SK-N-SH (cell line): Measurements from ENCODE around the gene RSRC1. TPM values are rescaled to one million over a fixed set of nuclear protein-coding genes. Genes with fewer than 3 reads are reported as not detected.

Experiments used
- CTCF ChIA-PET: fragments of 300-600, 350-600 bp; formaldehyde crosslinking; extraction: SDS; loops from one replicate; lab custom pipeline; 2021; lab: Yijun Ruan, JAX
- POLR2A ChIA-PET: fragments of 350-600 bp; sonication (Branson Sonifier 250); formaldehyde crosslinking; extraction: SDS; loops from one replicate; lab custom pipeline; 2020; ENCODE audit warnings: antibody characterized with exemption, inconsistent platforms; lab: Yijun Ruan, JAX
- DNase-seq: peaks from one replicate; pipeline ENCODE4 v3.0.0; 2012
- H2AFZ ChIP-seq: fragments of 200-600 bp; sonication (generic); 2 replicates; pipeline ENCODE4 v1.8.1; 2016; ENCODE audit warnings: antibody characterized with exemption, mild to moderate bottlenecking, low read depth
- H3F3A ChIP-seq: fragments of 200-600 bp; sonication (generic); replicated peaks from 2 replicates; pipeline ENCODE3; 2016; ENCODE audit warnings: antibody characterized with exemption, mild to moderate bottlenecking; ENCODE audit not compliant: insufficient read depth
- H3K27ac ChIP-seq, 2 experiments: fragments of 200-500 bp in 1 of 2; fragments of 200-600 bp in 1 of 2; sonication (Bioruptor generic) in 1 of 2; sonication (generic), shearing (Covaris generic) in 1 of 2; 2 replicates each; pipeline versions ENCODE4 v1.5.1 to v1.6.1; 2014 to 2016; ENCODE audit warnings: low read depth in 2 of 2, inconsistent platforms in 1 of 2, low read length in 1 of 2, mild to moderate bottlenecking in 1 of 2, mixed read lengths in 1 of 2
- H3K27me3 ChIP-seq: fragments of 200-600 bp; sonication (generic), shearing (Covaris generic); 2 replicates; pipeline ENCODE4 v1.6.1; 2016; ENCODE audit warnings: mixed run types; ENCODE audit not compliant: insufficient read depth
- H3K36me3 ChIP-seq, 2 experiments: fragments of 200-500 bp in 1 of 2; fragments of 200-600 bp in 1 of 2; sonication (Bioruptor generic) in 1 of 2; sonication (generic) in 1 of 2; replicated peaks in 1 of 2; 2 replicates each; pipeline versions ENCODE3 to v1.5.1; 2014 to 2016; ENCODE audit warnings: low read length in 1 of 2, mild to moderate bottlenecking in 1 of 2; ENCODE audit not compliant: insufficient read depth in 2 of 2, control insufficient read depth in 1 of 2
- H3K4me1 ChIP-seq, 2 experiments: fragments of 200-500 bp in 1 of 2; fragments of 200-600 bp in 1 of 2; sonication (Bioruptor generic) in 1 of 2; sonication (generic), shearing (Covaris generic) in 1 of 2; 2 replicates each; pipeline versions ENCODE4 v1.5.1 to v1.6.1; 2014 to 2016; ENCODE audit warnings: low read depth in 1 of 2, low read length in 1 of 2, mixed run types in 1 of 2; ENCODE audit not compliant: insufficient read depth in 2 of 2, control insufficient read depth in 1 of 2
- H3K4me2 ChIP-seq: fragments of 200-600 bp; sonication (generic), shearing (Covaris generic); 2 replicates; pipeline ENCODE4 v1.6.1; 2017; ENCODE audit warnings: mixed run types
- H3K4me3 ChIP-seq, 2 experiments: fragments of 200-500 bp in 1 of 2; fragments of 200-600 bp in 1 of 2; sonication (Bioruptor generic) in 1 of 2; sonication (generic), shearing (Covaris generic) in 1 of 2; 2 replicates each; pipeline versions ENCODE4 v1.5.1 to v1.8.1; 2014 to 2016; ENCODE audit warnings: low read depth in 2 of 2, inconsistent platforms in 1 of 2, low read length in 1 of 2, mild to moderate bottlenecking in 1 of 2, mixed read lengths in 1 of 2, moderate library complexity in 1 of 2
- H3K79me2 ChIP-seq: fragments of 200-600 bp; sonication (generic); 2 replicates; pipeline ENCODE4 v1.8.1; 2017; ENCODE audit warnings: mild to moderate bottlenecking; ENCODE audit not compliant: insufficient read depth
- H3K9ac ChIP-seq: fragments of 200-600 bp; sonication (generic); 2 replicates; pipeline ENCODE4 v1.6.1; 2017; ENCODE audit warnings: mixed run types
- H3K9me2 ChIP-seq: fragments of 200-600 bp; sonication (generic); 2 replicates; pipeline ENCODE4 v1.6.1; 2017; ENCODE audit warnings: mixed run types
- H3K9me3 ChIP-seq: fragments of 200-600 bp; sonication (generic); 2 replicates; pipeline ENCODE4 v1.6.1; 2017; ENCODE audit warnings: mixed run types, mild to moderate bottlenecking, moderate library complexity
- H4K20me1 ChIP-seq: fragments of 200-600 bp; sonication (generic); 2 replicates; pipeline ENCODE4 v1.6.1; 2017; ENCODE audit warnings: mild to moderate bottlenecking, mixed run types; ENCODE audit not compliant: insufficient read depth
- ELF1 ChIP-seq: IDR thresholded peaks from 2 replicates; pipeline ENCODE4 v1.4.0; 2012
- EZH2phosphoT487 ChIP-seq: fragments of 200-600 bp; sonication (generic); IDR thresholded peaks from 2 replicates; pipeline ENCODE4 v1.6.1; 2017; ENCODE audit warnings: low read depth, mixed run types, mild to moderate bottlenecking, antibody characterized with exemption, moderate library complexity, borderline replicate concordance
- FOSL2 ChIP-seq: IDR thresholded peaks from 2 replicates; pipeline ENCODE4 v1.4.0; 2012; ENCODE audit warnings: low read depth, mild to moderate bottlenecking, moderate library complexity, borderline replicate concordance
- FOXM1 ChIP-seq: IDR thresholded peaks from 2 replicates; pipeline ENCODE4 v1.4.0; 2012; ENCODE audit warnings: low read depth, mild to moderate bottlenecking
- JUND ChIP-seq: IDR thresholded peaks from 2 replicates; pipeline ENCODE4 v1.4.0; 2012
- MXI1 ChIP-seq: IDR thresholded peaks from 2 replicates; pipeline ENCODE4 v1.6.1; 2012; ENCODE audit warnings: mild to moderate bottlenecking, low read depth, low read length, improper control_type of control experiment
- NRF1 ChIP-seq: IDR thresholded peaks from 2 replicates; pipeline ENCODE4 v1.6.1; 2012; ENCODE audit warnings: low read depth, mild to moderate bottlenecking, low read length
- POLR2AphosphoS5 ChIP-seq: IDR thresholded peaks from 2 replicates; pipeline ENCODE4 v1.6.1; 2012; ENCODE audit warnings: low read depth, low read length
- RAD21 ChIP-seq: IDR thresholded peaks from 2 replicates; pipeline ENCODE4 v1.6.1; 2012; ENCODE audit warnings: mild to moderate bottlenecking, low read length
- RFX5 ChIP-seq: IDR thresholded peaks from 2 replicates; pipeline ENCODE4 v1.6.1; 2012; ENCODE audit warnings: mild to moderate bottlenecking, improper control_type of control experiment, low read length
- RXRA ChIP-seq: IDR thresholded peaks from 2 replicates; pipeline ENCODE4 v1.4.0; 2012; ENCODE audit warnings: low read depth, mild to moderate bottlenecking, borderline replicate concordance
- SIN3A ChIP-seq: IDR thresholded peaks from 2 replicates; pipeline ENCODE4 v1.6.1; 2012; ENCODE audit warnings: low read depth, mild to moderate bottlenecking, low read length, moderate library complexity, borderline replicate concordance
- SMC3 ChIP-seq: IDR thresholded peaks from 2 replicates; pipeline ENCODE4 v1.6.1; 2012; ENCODE audit warnings: low read depth, low read length, improper control_type of control experiment
- TAF1 ChIP-seq: IDR thresholded peaks from 2 replicates; pipeline ENCODE4 v1.6.1; 2012; ENCODE audit warnings: low read depth, mild to moderate bottlenecking, low read length, moderate library complexity, borderline replicate concordance
- TCF12 ChIP-seq: IDR thresholded peaks from 2 replicates; pipeline ENCODE4 v1.4.0; 2012
- YY1 ChIP-seq: IDR thresholded peaks from 2 replicates; pipeline ENCODE4 v1.4.0; 2012; ENCODE audit warnings: low read depth, mild to moderate bottlenecking
- polyA plus RNA-seq, 3 experiments: library from polyadenylated mRNA; depleted of rRNA; stranded (reverse); fragments of >200 nt; gene quantifications; 2 replicates each; pipeline ENCODE4 v1.2.3, GENCODE V29; 2012
- TF ChIP-seq, protein P1 (sequence below): IDR thresholded peaks from 2 replicates; pipeline ENCODE4 v1.4.0; 2012; ENCODE audit warnings: low read depth, borderline replicate concordance
- TF ChIP-seq, protein P2 (sequence below): IDR thresholded peaks from 2 replicates; pipeline ENCODE4; 2012
- TF ChIP-seq, protein P3 (sequence below): fragments of 150-350 bp; IDR thresholded peaks from 2 replicates; pipeline ENCODE4 v1.6.1; 2016; ENCODE audit warnings: mild to moderate bottlenecking, low read depth, low read length

Gene RSRC1
- polyA plus RNA-seq, 1 of the 3 experiments (the other 2 are of a cell fraction) = 4.5 TPM

DNA sequence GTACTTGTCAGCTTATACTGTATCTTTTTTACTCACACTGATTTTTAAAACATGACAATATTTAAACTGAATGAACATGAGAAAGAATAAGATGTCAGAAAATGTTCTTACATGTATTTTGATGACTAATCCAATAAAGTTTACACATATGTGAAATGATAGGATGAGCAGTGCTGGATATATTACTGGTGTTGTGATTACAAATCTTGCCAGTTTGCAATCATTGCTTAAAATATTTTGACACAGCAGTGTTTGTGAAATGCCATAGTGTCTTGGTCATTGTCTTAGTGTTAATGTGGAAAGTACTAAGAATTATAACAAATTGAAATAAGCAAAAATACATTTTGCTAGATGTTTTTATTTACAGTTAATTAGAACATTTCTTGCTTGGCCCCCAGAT, 342.4 kb downstream of the RSRC1 start:
- Histone ChIP-seq H3K27ac (no peak overlapping the region), H3K4me1 (no peaks in the 10 kb centered on the region; a peak in 1 of 4 replicates), H3K27me3 (no peaks in the 10 kb centered on the region), H3F3A (peaks cover 4% of the 10 kb centered on the region), H2AFZ (no peak overlapping the region), H3K4me2 (no peak overlapping the region), H3K9ac (no peak overlapping the region), H3K9me3 (no peaks in the 10 kb centered on the region), H4K20me1 (no peaks in the 10 kb centered on the region), H3K36me3 (no peaks in the 10 kb centered on the region), H3K4me3 (no peak overlapping the region), H3K79me2 (no peaks in the 10 kb centered on the region), H3K9me2 (no peaks in the 10 kb centered on the region; the same call in 1 of the 2 replicates)
- CTCF ChIA-PET = interaction anchor here (0.6 kb wide), 1 partner anchor 1180 kb away, joined by 3 read pairs; no protein-coding TSS in a partner anchor
- TF ChIP-seq ELF1 = no peak
- TF ChIP-seq JUND = no peak
- TF ChIP-seq RAD21 = no peak
- TF ChIP-seq FOXM1 = no peak
- TF ChIP-seq MXI1 = no peak
- TF ChIP-seq RXRA = no peak
- TF ChIP-seq POLR2AphosphoS5 = no peak
- TF ChIP-seq, protein P1, sequence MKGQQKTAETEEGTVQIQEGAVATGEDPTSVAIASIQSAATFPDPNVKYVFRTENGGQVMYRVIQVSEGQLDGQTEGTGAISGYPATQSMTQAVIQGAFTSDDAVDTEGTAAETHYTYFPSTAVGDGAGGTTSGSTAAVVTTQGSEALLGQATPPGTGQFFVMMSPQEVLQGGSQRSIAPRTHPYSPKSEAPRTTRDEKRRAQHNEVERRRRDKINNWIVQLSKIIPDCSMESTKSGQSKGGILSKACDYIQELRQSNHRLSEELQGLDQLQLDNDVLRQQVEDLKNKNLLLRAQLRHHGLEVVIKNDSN = no peak
- no peak for TF ChIP-seq TAF1
- no peak for TF ChIP-seq YY1
- no peak for TF ChIP-seq EZH2phosphoT487
- TF ChIP-seq RFX5 = no peak
- TF ChIP-seq, protein P2, sequence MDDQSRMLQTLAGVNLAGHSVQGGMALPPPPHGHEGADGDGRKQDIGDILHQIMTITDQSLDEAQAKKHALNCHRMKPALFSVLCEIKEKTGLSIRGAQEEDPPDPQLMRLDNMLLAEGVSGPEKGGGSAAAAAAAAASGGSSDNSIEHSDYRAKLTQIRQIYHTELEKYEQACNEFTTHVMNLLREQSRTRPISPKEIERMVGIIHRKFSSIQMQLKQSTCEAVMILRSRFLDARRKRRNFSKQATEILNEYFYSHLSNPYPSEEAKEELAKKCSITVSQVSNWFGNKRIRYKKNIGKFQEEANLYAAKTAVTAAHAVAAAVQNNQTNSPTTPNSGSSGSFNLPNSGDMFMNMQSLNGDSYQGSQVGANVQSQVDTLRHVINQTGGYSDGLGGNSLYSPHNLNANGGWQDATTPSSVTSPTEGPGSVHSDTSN = no peak
- TF ChIP-seq, protein P3, sequence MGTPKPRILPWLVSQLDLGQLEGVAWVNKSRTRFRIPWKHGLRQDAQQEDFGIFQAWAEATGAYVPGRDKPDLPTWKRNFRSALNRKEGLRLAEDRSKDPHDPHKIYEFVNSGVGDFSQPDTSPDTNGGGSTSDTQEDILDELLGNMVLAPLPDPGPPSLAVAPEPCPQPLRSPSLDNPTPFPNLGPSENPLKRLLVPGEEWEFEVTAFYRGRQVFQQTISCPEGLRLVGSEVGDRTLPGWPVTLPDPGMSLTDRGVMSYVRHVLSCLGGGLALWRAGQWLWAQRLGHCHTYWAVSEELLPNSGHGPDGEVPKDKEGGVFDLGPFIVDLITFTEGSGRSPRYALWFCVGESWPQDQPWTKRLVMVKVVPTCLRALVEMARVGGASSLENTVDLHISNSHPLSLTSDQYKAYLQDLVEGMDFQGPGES = no peak
- TF ChIP-seq FOSL2 = no peak
- TF ChIP-seq TCF12 = no peak
- TF ChIP-seq SMC3 = no peak
- no peak for TF ChIP-seq NRF1
- no peak for TF ChIP-seq SIN3A
- DNase-seq = no peak
- POLR2A ChIA-PET = no interaction called here
